GM18519 (cell line): ENCODE measurements around the gene CSTB.

ENCODE experiments used
- ATAC-seq: cut with Tn5 transposase; IDR thresholded peaks from one replicate; pipeline ENCODE4 v1.9.1; 2021; ENCODE audit warnings: mild to moderate bottlenecking, moderate library complexity; ENCODE audit not compliant: unreplicated experiment, low FRiP score

The CSTB gene

DNA sequence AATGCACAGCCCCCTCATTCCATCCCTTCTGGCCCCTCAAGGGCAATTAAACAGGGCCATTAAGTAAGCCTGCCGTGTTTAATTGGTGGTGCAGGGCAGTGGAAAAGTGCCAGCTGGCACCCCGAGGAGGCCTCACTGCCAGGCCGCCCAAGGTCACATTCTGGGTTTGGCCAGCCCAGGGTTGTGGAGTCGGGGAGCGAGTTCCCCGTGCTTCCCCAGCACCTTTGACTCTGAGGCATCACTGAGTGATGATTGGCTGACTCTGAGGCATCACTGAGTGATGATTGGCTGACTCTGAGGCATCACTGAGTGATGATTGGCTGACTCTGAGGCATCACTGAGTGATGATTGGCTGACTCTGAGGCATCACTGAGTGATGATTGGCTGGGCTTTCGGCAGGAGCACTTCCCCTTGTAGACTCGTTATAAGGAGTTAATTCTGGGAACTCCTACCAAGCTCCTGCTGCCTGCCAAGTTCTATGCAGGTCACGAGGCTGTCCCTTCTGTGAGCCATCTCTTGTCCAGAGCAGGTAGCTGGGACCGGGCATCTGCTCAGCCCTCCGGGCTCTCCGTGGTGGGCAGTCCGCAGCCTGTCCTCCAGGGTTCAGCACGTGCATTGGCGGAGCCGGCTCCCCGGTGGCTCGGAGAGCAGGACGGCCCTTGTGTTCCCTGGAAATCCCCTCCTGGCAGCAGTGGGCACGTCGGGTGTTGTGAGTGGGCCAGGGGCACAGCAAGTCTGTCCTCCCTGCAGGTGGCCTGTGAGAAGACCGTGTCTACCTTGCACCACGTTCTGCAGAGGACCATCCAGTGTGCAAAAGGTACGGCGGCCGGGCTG is 20.9 kb downstream of the CSTB start:
- no peak for ATAC-seq

DNA sequence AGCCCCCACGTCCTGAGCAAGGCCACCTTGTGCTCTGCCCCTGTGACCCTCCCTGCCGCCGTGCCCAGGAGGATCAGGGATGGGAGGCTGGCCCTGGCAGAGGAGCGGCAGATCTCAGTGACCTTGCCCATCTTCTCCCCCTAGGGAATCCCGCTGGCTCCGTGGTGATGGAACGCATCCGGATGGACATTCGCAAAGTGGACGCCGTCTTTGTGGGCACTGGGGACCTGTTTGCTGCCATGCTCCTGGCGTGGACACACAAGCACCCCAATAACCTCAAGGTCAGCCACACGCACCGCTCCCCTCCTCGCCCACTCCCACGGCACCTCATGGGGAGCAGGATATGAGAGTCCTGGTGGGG is 22.7 kb downstream of the CSTB start:
- ATAC-seq = no peak

GRCh38 chr21:43752758-43753438 is 23.2 kb downstream of the CSTB start:
- no peak for ATAC-seq

- ATAC-seq = no peak
Measured at GRCh38 chr21:43751955-43752591, 24.0 kb downstream of the CSTB start.

DNA sequence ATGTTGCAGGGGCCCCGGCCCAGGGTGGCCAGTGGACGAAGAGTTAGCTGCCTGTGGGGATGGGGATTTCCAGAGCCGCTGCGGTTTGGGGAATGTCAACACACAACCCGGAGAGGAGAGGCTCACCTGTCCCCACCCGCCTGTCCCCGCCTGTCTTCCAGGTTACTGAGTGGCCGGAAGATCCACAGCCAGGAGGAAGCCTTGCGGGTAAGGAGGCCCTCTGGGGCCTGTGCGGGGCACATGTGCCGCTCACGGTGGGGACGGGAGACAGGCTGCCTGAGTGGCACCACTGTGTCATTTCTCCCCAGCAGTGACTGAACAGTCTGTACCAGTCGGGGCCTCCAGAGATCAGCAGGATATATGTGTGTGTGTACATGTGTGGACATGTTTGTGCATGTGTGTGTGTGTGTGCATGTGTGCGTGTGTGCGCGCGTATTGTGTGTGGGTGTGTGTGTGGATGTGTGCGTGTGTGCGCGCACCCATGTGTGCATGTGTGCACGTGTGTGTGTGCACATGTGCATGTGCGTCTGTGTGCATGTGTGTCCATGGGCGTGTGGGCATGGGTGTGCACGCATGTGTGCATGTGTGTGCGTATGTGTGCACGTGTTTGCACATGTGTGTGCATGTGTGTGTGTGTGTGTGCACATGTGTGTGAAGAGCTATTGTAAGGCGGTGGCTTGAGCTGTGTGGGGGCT is 25.6 kb downstream of the CSTB start:
- ATAC-seq = no peak

DNA sequence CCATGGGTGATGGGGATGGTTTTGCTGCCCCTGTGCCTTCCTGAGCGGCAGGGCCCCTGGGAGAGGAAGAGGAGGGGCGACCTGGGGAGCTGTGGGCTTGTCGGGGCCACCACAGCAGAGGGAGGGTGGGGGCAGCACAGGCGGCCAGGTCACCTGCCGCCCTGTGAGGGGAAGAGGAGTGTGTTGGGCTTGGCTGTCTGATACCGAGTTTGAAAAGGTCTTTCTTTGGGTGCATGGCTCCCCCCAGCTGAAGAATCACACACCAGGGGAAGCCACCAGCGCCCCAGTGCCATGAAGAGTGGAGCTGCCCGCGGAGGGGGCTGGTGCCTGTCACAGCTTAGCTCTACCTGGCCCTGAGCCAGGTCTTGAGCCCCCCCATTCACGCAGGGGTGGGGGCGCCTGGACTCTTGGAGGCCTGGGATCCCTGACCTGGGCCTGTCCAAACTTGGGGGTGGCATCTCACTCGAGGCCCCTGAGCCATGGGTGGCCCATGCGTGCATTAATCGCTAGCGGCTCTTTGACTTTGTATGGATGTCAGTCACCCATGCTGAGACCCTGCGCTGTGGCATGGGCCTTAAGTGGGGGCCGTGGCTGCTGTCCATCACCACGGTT is 26.4 kb downstream of the CSTB start:
- ATAC-seq = no peak

DNA sequence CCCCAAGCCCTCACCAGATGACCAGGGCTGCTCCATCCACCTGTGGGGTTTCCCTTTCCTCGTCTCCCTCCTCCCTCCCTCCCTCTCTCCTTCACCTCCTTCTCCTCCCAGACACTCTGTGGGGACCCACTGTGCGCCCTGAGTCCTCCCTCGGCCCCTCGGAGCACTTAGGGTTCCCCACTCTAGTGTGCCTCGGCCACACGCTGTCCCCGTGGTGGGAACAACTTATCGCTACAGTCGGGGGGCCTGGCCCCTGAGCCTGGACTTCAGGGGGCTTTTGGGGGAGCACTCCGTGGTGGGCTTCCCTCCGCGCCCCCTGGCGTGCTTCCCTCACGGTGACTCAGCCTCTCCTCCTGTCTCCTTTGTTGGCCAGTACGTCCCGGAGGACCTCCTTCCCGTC is 27.5 kb downstream of the CSTB start:
- no peak for ATAC-seq

GRCh38 chr21:43745772-43746517 is 30.2 kb downstream of the CSTB start:
- ATAC-seq = no peak

GRCh38 chr21:43744725-43745124 is 31.4 kb downstream of the CSTB start:
- ATAC-seq = no peak

GRCh38 chr21:43743947-43744346 is 32.2 kb downstream of the CSTB start:
- no peak for ATAC-seq

DNA sequence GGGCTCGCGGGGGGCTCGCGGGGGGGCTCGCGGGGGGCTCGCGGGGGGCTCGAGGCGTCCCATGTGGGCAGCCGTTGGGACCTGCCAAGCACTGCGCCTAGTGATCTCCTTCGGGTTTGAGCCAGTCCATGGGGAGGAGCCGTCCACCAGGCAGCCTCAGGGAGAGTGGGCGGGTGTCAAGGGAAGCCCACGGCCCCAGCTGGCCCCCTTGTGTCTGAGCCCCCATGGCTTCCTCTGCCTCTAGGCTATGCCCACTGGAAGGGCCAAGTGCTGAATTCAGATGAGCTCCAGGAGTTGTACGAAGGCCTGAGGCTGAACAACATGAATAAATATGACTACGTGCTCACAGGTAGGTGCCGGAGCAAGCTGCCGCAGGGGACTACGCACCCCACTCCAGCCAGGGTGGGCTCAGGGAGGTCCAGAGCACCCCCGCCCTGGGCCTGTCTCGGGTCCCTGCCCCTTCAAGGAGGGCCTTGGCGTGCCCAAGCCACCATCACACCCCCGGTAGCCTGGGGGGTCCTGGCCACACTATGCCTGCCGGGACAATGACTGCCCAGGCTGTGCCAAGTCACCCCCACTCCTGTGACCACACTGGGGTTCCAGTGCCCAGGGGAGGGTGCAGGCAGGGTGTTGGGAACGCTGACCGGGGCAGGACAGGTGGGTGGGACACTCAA is 34.5 kb downstream of the CSTB start:
- no peak for ATAC-seq

GRCh38 chr21:43740497-43741156 is 35.5 kb downstream of the CSTB start:
- ATAC-seq = no peak

DNA sequence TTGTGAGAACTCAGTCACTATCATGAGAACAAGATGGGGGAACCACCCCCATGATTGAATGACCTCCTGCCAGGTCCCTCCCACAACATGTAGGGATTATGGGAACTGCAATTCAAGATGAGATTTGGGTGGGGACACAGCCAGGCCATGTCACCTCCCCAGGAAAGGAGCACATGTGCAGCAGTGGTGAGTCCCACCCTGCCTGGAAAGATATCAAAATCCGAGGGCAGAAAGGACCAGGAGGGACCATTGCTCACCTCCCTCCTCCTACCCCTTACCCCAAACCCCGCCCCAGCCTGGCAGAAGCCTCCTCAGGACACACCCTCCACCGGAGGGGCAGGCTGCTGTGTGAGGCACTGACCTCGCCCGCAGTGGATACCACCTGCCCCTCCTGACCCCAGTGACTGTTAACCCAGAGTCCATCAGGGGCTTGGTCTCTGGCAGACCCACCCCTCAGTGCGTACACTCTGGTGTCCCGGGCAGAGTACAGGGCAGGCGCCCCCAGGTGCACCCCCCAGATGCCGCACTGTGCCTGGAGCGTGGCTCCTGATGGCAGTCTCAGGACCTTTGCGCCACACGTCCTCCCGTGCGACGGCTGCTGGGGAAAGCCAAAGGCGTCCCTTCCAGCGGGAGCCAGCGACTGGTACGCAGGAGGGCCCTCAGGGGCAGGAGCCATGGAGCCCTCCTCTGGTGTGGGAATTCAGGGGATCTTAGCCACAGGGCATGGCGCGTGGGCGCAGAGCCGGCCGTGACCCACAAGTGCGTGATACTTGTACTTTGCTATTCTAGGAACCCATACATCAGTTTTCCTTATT is 36.3 kb downstream of the CSTB start:
- ATAC-seq = no peak

DNA sequence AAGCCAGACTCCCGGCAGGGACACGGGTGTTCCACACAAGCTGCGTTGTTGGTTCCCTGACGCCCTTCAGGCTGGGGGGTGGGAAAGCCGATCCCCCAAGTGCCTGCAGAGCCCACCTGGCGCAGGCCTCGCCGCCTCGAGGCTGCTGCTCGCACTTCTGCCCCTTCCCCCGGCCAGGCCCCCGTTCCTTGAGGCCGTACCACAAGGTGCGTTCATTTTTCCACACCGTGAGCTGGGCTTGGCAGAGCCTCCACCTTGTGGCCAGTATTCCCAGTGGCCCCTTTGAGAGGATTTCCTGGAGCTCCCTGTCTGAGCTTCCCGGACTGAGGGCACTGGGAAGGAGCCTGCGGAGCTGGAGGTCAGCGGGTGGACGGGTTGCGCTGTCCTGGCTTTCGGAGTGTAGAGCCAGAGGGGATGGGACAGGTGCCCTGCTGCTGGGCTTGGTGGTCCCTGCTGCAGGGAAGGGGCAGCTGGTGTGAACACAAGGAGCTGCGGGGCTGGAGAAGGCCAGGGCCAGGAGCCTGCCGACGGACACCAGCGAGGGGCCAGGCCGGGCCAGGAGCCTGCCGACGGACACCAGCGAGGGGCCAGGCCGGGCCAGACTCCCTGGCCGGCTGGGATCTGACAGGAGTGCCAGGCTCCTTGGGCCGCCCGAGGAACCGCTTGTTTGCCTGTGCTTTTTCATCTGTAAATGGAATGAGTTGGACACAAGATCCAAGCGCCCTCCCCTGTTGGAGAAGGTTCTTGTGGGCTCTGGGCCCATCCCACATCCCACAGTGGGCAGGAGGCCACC is 38.8 kb downstream of the CSTB start:
- ATAC-seq = no peak

DNA sequence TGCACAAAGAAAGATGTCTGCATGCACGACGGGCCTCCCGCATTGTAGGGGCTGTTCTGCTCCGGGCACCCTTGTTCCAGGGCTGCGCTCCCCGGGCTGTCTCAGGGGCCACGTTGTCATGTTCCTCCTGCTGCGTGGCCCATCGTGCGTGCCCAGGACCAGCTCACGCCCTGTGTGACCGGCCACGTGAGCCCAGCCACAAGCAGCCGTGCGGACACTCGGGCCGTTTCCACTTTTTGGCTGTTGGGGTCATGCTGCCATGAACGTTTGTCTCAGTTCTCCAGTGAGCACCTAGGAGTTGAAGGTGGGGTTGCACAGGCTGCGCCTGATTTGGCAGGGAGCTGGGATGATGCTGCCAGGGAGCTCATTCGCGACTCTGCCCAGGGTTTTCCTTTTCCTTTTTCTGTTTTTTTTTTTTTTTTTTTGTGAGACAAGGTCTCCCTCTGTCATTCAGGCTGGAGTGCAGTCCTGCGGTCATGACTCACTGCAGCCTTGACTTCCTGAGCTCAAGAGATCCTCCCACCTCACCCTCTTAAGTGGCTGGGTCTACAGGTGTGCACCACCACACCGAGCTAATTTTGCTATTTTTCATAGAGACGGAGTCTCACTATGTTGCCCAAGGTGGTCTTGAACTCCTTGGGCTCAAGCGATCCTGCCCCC is 39.8 kb downstream of the CSTB start:
- no peak for ATAC-seq

GRCh38 chr21:43735236-43736091 is 40.6 kb downstream of the CSTB start:
- no peak for ATAC-seq
